ENCODE data around the gene ASAP2. TPM values are rescaled to one million over a fixed set of nuclear protein-coding genes. Genes with fewer than 3 reads are reported as not detected.

The ASAP2 gene
- total and polyA plus RNA-seq, 2 donors (not counting 1 experiment from before 2014, with no cell fraction given): 0.04 TPM; not detected in 1

GRCh38 chr2:9189901-9190300 lies 16.7 kb upstream of the ASAP2 start:
- no peak for TF ChIP-seq CTCF (IDR thresholded peaks at IDR 0.05)
- TF ChIP-seq EZH2 (IDR thresholded peaks at IDR 0.05; ENCODE audit: borderline replicate concordance, insufficient read depth, low read depth, low read length, poor library complexity, severe bottlenecking): no peak
- no peak for DNase-seq
- intact Hi-C loops (cut with micrococcal nuclease): no loop called here
- Mint-ChIP-seq H3K27me3 (peaks cover 2% of the 10 kb centered on the region), H3K4me3 (no peak overlapping the region), H3K4me1 (no peaks in the 10 kb centered on the region), H3K27ac (no peak overlapping the region), H3K9me3 (ENCODE audit: insufficient read depth) (no peaks in the 10 kb centered on the region)
- no peak overlapping the region for H2AFZ ChIP-seq (ENCODE audit: insufficient read depth, low read depth, low read length, poor library complexity, severe bottlenecking)
- no peaks in the 10 kb centered on the region for H4K20me1 ChIP-seq (ENCODE audit: control insufficient read depth, insufficient read depth, low read length, poor library complexity, severe bottlenecking)
- no peaks in the 10 kb centered on the region for H3K27me3 ChIP-seq (replicated peaks in 1 of 4; ENCODE audit: control extremely low read depth in 1 of 4, control insufficient read depth in 3 of 4, insufficient read depth in 4 of 4, low read length in 3 of 4)
- no peaks in the 10 kb centered on the region for H3K79me2 ChIP-seq (ENCODE audit: control insufficient read depth, insufficient read depth, low read length)
- H3K27ac ChIP-seq (ENCODE audit: low read length in 2 of 2): no peak overlapping the region
- POLR2A ChIA-PET: no interaction called here
- no peaks in the 10 kb centered on the region for H3K4me1 ChIP-seq (ENCODE audit: control insufficient read depth in 2 of 2, insufficient read depth in 2 of 2, low read length in 2 of 2)
- H3K4me3 ChIP-seq (ENCODE audit: control extremely low read depth in 1 of 5, extremely low read depth in 1 of 5, insufficient read depth in 1 of 5, low read depth in 2 of 5, low read length in 4 of 5): no peak overlapping the region
- CTCF ChIA-PET: no interaction called here
- no peaks in the 10 kb centered on the region for H3K9me3 ChIP-seq (ENCODE audit: control extremely low read depth in 1 of 3, control insufficient read depth in 2 of 3, insufficient read depth in 1 of 3, low read length in 2 of 3)
- 84% methylated on average over 2 of the region's 3 CpGs for WGBS (ENCODE audit: insufficient coverage)
- no peak for ATAC-seq (ENCODE audit: low read depth)
- no peaks in the 10 kb centered on the region for H3K36me3 ChIP-seq (replicated peaks in 1 of 2; ENCODE audit: control extremely low read depth in 1 of 2, control insufficient read depth in 1 of 2, extremely low read depth in 1 of 2, insufficient read depth in 2 of 2, low read length in 1 of 2)
- no peak overlapping the region for H3K4me2 ChIP-seq (replicated peaks; ENCODE audit: low read depth, low read length, poor library complexity, severe bottlenecking)
- H3K9ac ChIP-seq (ENCODE audit: low read length): no peak overlapping the region

DNA sequence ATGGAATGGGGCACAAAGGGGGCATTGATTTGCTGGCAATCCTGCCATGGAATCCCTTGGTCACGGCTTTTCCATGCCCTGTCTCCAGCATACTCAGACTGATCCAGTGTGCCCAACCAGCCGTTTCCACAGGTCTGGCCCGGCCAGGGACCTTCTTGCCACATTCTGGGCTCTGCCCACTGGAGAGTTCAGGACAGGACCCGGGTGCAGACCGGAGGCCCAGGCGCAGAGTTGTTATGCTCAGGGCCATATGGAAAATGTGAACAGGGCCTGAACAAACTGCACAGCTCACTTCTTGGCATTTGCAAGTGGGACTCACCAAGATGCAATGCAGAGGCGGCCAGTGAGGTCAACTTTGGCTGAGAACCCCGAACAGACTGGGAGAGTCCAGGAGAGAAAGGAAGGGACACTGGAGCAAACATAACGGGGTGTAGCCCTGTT lies 15.6 kb upstream of the ASAP2 start:
- H3K27me3 Mint-ChIP-seq: peaks cover 2% of the 10 kb centered on the region

More for the DNA sequence above, 15.6 kb upstream of the ASAP2 start:
- H3K4me2 ChIP-seq (replicated peaks; ENCODE audit: low read depth, low read length, poor library complexity, severe bottlenecking): no peak overlapping the region
- no peaks in the 10 kb centered on the region for H3K4me1 Mint-ChIP-seq
- H3K4me3 ChIP-seq (ENCODE audit: control extremely low read depth in 1 of 5, extremely low read depth in 1 of 5, insufficient read depth in 1 of 5, low read depth in 2 of 5, low read length in 4 of 5): no peak overlapping the region
- H3K9ac ChIP-seq (ENCODE audit: low read length): no peak overlapping the region
- H3K27ac Mint-ChIP-seq: no peak overlapping the region
- H3K27ac ChIP-seq (ENCODE audit: low read length in 2 of 2): no peak overlapping the region
- no peaks in the 10 kb centered on the region for H3K36me3 ChIP-seq (replicated peaks in 1 of 2; ENCODE audit: control extremely low read depth in 1 of 2, control insufficient read depth in 1 of 2, extremely low read depth in 1 of 2, insufficient read depth in 2 of 2, low read length in 1 of 2)
- no peaks in the 10 kb centered on the region for H3K79me2 ChIP-seq (ENCODE audit: control insufficient read depth, insufficient read depth, low read length)
- 88% methylated on average over 9 of the region's 9 CpGs for WGBS (ENCODE audit: insufficient coverage)
- H3K27me3 ChIP-seq (replicated peaks in 1 of 4; ENCODE audit: control extremely low read depth in 1 of 4, control insufficient read depth in 3 of 4, insufficient read depth in 4 of 4, low read length in 3 of 4): no peaks in the 10 kb centered on the region
- ChIA-PET POLR2A (no interaction called here), CTCF (no interaction called here)
- no peaks in the 10 kb centered on the region for H3K9me3 Mint-ChIP-seq (ENCODE audit: insufficient read depth)
- no peak overlapping the region for H2AFZ ChIP-seq (ENCODE audit: insufficient read depth, low read depth, low read length, poor library complexity, severe bottlenecking)
- intact Hi-C loops (cut with micrococcal nuclease): no loop called here
- TF ChIP-seq CTCF (IDR thresholded peaks at IDR 0.05) (no peak), EZH2 (IDR thresholded peaks at IDR 0.05; ENCODE audit: borderline replicate concordance, insufficient read depth, low read depth, low read length, poor library complexity, severe bottlenecking) (no peak)
- H3K4me3 Mint-ChIP-seq: no peak overlapping the region
- no peaks in the 10 kb centered on the region for H3K4me1 ChIP-seq (ENCODE audit: control insufficient read depth in 2 of 2, insufficient read depth in 2 of 2, low read length in 2 of 2)
- no peaks in the 10 kb centered on the region for H3K9me3 ChIP-seq (ENCODE audit: control extremely low read depth in 1 of 3, control insufficient read depth in 2 of 3, insufficient read depth in 1 of 3, low read length in 2 of 3)
- DNase-seq (no peak), ATAC-seq (ENCODE audit: low read depth) (no peak)
- no peaks in the 10 kb centered on the region for H4K20me1 ChIP-seq (ENCODE audit: control insufficient read depth, insufficient read depth, low read length, poor library complexity, severe bottlenecking)
